H9 (cell line): ENCODE data around the gene YEATS2. TPM values are rescaled to one million over a fixed set of nuclear protein-coding genes. Genes with fewer than 3 reads are reported as not detected.

ENCODE experiments used
- DNase-seq: peaks from one replicate; pipeline ENCODE4 v3.0.0-alpha.2; 2017
- H2AFZ ChIP-seq: one replicate; pipeline ENCODE4 v1.6.1; 2013; ENCODE audit warnings: mild to moderate bottlenecking, low read length, control low read depth, moderate library complexity
- H2AK5ac ChIP-seq: 2 replicates; pipeline ENCODE4 v1.6.1; 2013; ENCODE audit warnings: low read length, control low read depth, mixed read lengths; ENCODE audit not compliant: insufficient read length
- H2BK120ac ChIP-seq: one replicate; pipeline ENCODE4 v1.6.1; 2013; ENCODE audit warnings: low read depth, mild to moderate bottlenecking, low read length, control low read depth, inconsistent platforms; ENCODE audit not compliant: poor library complexity, severe bottlenecking
- H2BK12ac ChIP-seq: 2 replicates; pipeline ENCODE4 v1.6.1; 2013; ENCODE audit warnings: low read length, control low read depth, mixed read lengths, low read depth; ENCODE audit not compliant: insufficient read length
- H2BK15ac ChIP-seq: 2 replicates; pipeline ENCODE4 v1.6.1; 2013; ENCODE audit warnings: low read depth, low read length, control low read depth
- H2BK20ac ChIP-seq: one replicate; pipeline ENCODE4 v1.6.1; 2013; ENCODE audit warnings: low read depth, mild to moderate bottlenecking, low read length, control low read depth, inconsistent platforms; ENCODE audit not compliant: poor library complexity, severe bottlenecking
- H2BK5ac ChIP-seq: 2 replicates; pipeline ENCODE4 v1.6.1; 2013; ENCODE audit warnings: low read length, control low read depth, mixed read lengths; ENCODE audit not compliant: insufficient read length
- H3K14ac ChIP-seq: 2 replicates; pipeline ENCODE4 v1.6.1; 2013; ENCODE audit warnings: low read length, control low read depth; ENCODE audit not compliant: insufficient read depth
- H3K18ac ChIP-seq: 2 replicates; pipeline ENCODE4 v1.6.1; 2013; ENCODE audit warnings: low read depth, mild to moderate bottlenecking, mixed read lengths, low read length, control low read depth; ENCODE audit not compliant: insufficient read length
- H3K23ac ChIP-seq: 2 replicates; pipeline ENCODE4 v1.6.1; 2013; ENCODE audit warnings: low read length, control low read depth, mixed read lengths, low read depth; ENCODE audit not compliant: insufficient read length
- H3K23me2 ChIP-seq: 2 replicates; pipeline ENCODE4 v1.6.1; 2013; ENCODE audit warnings: low read depth, mild to moderate bottlenecking, mixed read lengths, low read length, control low read depth; ENCODE audit not compliant: insufficient read length, poor library complexity, severe bottlenecking
- H3K27ac ChIP-seq: 2 replicates; pipeline ENCODE4 v1.5.1; 2013; ENCODE audit warnings: low read length, control low read depth, mixed read lengths, low read depth; ENCODE audit not compliant: insufficient read length
- H3K27me3 ChIP-seq: 2 replicates; pipeline ENCODE4 v1.6.1; 2013; ENCODE audit warnings: low read length, control low read depth, inconsistent platforms; ENCODE audit not compliant: insufficient read depth
- H3K4ac ChIP-seq: 2 replicates; pipeline ENCODE4 v1.6.1; 2013; ENCODE audit warnings: low read depth, mild to moderate bottlenecking, control low read depth, inconsistent platforms, low read length, moderate library complexity
- H3K4me1 ChIP-seq: 2 replicates; pipeline ENCODE4 v1.6.1; 2013; ENCODE audit warnings: low read length, control low read depth, inconsistent platforms; ENCODE audit not compliant: insufficient read depth
- H3K4me2 ChIP-seq: 2 replicates; pipeline ENCODE4 v1.6.1; 2013; ENCODE audit warnings: low read length, control low read depth, mixed read lengths; ENCODE audit not compliant: insufficient read length, insufficient read depth
- H3K56ac ChIP-seq: 2 replicates; pipeline ENCODE4 v1.6.1; 2013; ENCODE audit warnings: low read depth, mild to moderate bottlenecking, mixed read lengths, low read length, control low read depth; ENCODE audit not compliant: insufficient read length
- H3K79me1 ChIP-seq: 2 replicates; pipeline ENCODE4 v1.6.1; 2013; ENCODE audit warnings: low read depth, mild to moderate bottlenecking, moderate library complexity, low read length, control low read depth, inconsistent platforms; ENCODE audit not compliant: insufficient read depth, poor library complexity, severe bottlenecking
- H3K79me2 ChIP-seq: 2 replicates; pipeline ENCODE4 v1.6.1; 2013; ENCODE audit warnings: low read length, control low read depth, inconsistent platforms; ENCODE audit not compliant: insufficient read depth
- H3K9ac ChIP-seq: 2 replicates; pipeline ENCODE4 v1.6.1; 2013; ENCODE audit warnings: low read length, control low read depth, mixed read lengths; ENCODE audit not compliant: insufficient read length; ENCODE audit errors: extremely low read depth
- H3K9me3 ChIP-seq: one replicate; pipeline ENCODE4 v1.6.1; 2013; ENCODE audit warnings: low read depth, low read length, inconsistent platforms; ENCODE audit not compliant: control insufficient read depth
- H3T11ph ChIP-seq: one replicate; pipeline ENCODE4 v1.6.1; 2013; ENCODE audit warnings: mild to moderate bottlenecking, low read length, control low read depth, inconsistent platforms
- H4K20me1 ChIP-seq: one replicate; pipeline ENCODE4 v1.6.1; 2013; ENCODE audit not compliant: control insufficient read depth, insufficient read length, insufficient read depth
- H4K5ac ChIP-seq: 2 replicates; pipeline ENCODE4 v1.6.1; 2013; ENCODE audit warnings: low read depth, mild to moderate bottlenecking, mixed read lengths, low read length, control low read depth; ENCODE audit not compliant: insufficient read length
- H4K8ac ChIP-seq: replicated peaks from 2 replicates; pipeline ENCODE4 v1.6.1; 2013; ENCODE audit warnings: low read length, control low read depth, mixed read lengths, low read depth; ENCODE audit not compliant: insufficient read length
- H4K91ac ChIP-seq: 2 replicates; pipeline ENCODE4 v1.6.1; 2013; ENCODE audit warnings: low read depth, mild to moderate bottlenecking, moderate library complexity, mixed read lengths, low read length, control low read depth; ENCODE audit not compliant: insufficient read length
- H3K27ac Mint-ChIP-seq, 3 experiments: 2 replicates in 2 of 3; 3 replicates in 1 of 3; pipeline ENCODE4 v1.8.0; 2020 to 2021; ENCODE audit warnings: mixed read lengths in 3 of 3, mild to moderate bottlenecking in 1 of 3, moderate library complexity in 1 of 3
- H3K27me3 Mint-ChIP-seq: 2 replicates; pipeline ENCODE4 v1.8.0; 2021; ENCODE audit warnings: low read depth, mild to moderate bottlenecking, moderate library complexity, mixed read lengths
- H3K36me3 Mint-ChIP-seq, 3 experiments: 2 replicates in 2 of 3; 3 replicates in 1 of 3; pipeline ENCODE4 v1.8.0; 2020 to 2021; ENCODE audit warnings: low read depth in 3 of 3, mixed read lengths in 3 of 3; ENCODE audit not compliant: insufficient read depth in 1 of 3
- H3K4me1 Mint-ChIP-seq, 2 experiments: 2 replicates each; pipeline ENCODE4 v1.8.0; 2020; ENCODE audit warnings: mixed read lengths in 2 of 2
- H3K4me3 Mint-ChIP-seq, 2 experiments: 2 replicates in 1 of 2; 3 replicates in 1 of 2; pipeline ENCODE4 v1.8.0; 2020 to 2021; ENCODE audit warnings: mild to moderate bottlenecking in 2 of 2, mixed read lengths in 2 of 2, moderate library complexity in 1 of 2
- H3K9me3 Mint-ChIP-seq, 2 experiments: 2 replicates in 1 of 2; 3 replicates in 1 of 2; pipeline ENCODE4 v1.8.0; 2020; ENCODE audit warnings: mild to moderate bottlenecking in 2 of 2, mixed read lengths in 2 of 2, moderate library complexity in 1 of 2
- WGBS: extraction: QIAGEN DNeasy Blood & Tissue Kit; methylation state at CpG from one replicate; pipeline ENCODE4 v1.1.7; 2013; ENCODE audit warnings: missing lambda C conversion rate, low lambda C conversion rate, mixed read lengths; ENCODE audit not compliant: insufficient read length; ENCODE audit errors: extremely low coverage; 5-methylcytosine and 5-hydroxymethylcytosine counted together
- total RNA-seq: library from RNA; stranded (reverse); gene quantifications from 2 replicates; pipeline ENCODE4 v1.2.1, GENCODE V29; 2021
- TF ChIP-seq, protein P1 (sequence below): fragments of 200-600 bp; sonication (generic); conservative IDR thresholded peaks from 3 replicates; pipeline ENCODE4 v1.8.0; 2021; ENCODE audit warnings: antibody characterized with exemption, mild to moderate bottlenecking

Gene YEATS2
- total RNA-seq, 1 experiment from 2014 or later: 40.3 TPM

DNA sequence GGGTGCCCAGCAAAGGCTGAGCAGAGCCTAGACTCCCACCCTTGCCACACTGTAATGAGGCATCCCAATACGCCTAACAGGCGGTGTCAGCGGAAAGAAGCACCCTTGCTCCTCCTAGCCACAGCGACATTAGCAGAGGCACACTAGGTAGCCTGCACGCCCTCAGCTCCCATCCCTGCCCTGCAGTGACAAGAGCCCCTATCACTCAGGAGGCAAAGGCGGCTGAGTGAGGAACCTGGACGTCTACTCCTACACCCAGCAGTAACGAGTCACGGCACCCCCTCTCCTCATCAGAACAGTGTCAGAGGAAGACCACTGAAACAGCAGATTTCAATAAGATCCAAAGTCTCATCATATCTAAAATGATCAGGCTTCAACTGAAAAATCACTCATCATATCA lies 139.8 kb downstream of the YEATS2 start:
- no peaks in the 10 kb centered on the region for H3K79me2 ChIP-seq
- DNase-seq: no peak
- H2BK20ac ChIP-seq: no peak overlapping the region
- no peaks in the 10 kb centered on the region for H3K9me3 ChIP-seq
- H3K4me1 Mint-ChIP-seq: no peaks in the 10 kb centered on the region
- no peak overlapping the region for H2BK12ac ChIP-seq
- peak overlapping the region; percentile 41 to 63 (median 45); a peak in 5 of 7 replicates for H3K27ac Mint-ChIP-seq
- no peak overlapping the region for H2AFZ ChIP-seq
- H3T11ph ChIP-seq: no peak overlapping the region
- no peak overlapping the region for H2BK120ac ChIP-seq
- no peak overlapping the region for H2AK5ac ChIP-seq
- H3K27me3 ChIP-seq: no peaks in the 10 kb centered on the region
- H3K4ac ChIP-seq: no peak overlapping the region
- H4K91ac ChIP-seq: no peak overlapping the region
- H3K4me2 ChIP-seq: no peak overlapping the region
- H3K23ac ChIP-seq: no peak overlapping the region
- no peak overlapping the region for H3K27ac ChIP-seq
- no peak overlapping the region for H3K56ac ChIP-seq
- H4K8ac ChIP-seq: no peak overlapping the region
- no CpG with 5 or more reads among the region's 9 CpGs for WGBS
- no peaks in the 10 kb centered on the region for H3K27me3 Mint-ChIP-seq
- no peak overlapping the region for H3K4me3 Mint-ChIP-seq
- H3K23me2 ChIP-seq: no peaks in the 10 kb centered on the region
- no peak overlapping the region for H4K5ac ChIP-seq
- no peak overlapping the region for H2BK5ac ChIP-seq
- H3K9ac ChIP-seq: no peak overlapping the region
- H3K4me1 ChIP-seq: no peaks in the 10 kb centered on the region
- no peaks in the 10 kb centered on the region for H4K20me1 ChIP-seq
- H3K14ac ChIP-seq: no peak overlapping the region
- H3K79me1 ChIP-seq: no peaks in the 10 kb centered on the region
- H3K36me3 Mint-ChIP-seq: peaks cover 10 to 70% (median 59%) of the 10 kb centered on the region in 3 experiments; a peak in 6 of 7 replicates
- H3K18ac ChIP-seq: no peak overlapping the region
- TF ChIP-seq, protein P1, sequence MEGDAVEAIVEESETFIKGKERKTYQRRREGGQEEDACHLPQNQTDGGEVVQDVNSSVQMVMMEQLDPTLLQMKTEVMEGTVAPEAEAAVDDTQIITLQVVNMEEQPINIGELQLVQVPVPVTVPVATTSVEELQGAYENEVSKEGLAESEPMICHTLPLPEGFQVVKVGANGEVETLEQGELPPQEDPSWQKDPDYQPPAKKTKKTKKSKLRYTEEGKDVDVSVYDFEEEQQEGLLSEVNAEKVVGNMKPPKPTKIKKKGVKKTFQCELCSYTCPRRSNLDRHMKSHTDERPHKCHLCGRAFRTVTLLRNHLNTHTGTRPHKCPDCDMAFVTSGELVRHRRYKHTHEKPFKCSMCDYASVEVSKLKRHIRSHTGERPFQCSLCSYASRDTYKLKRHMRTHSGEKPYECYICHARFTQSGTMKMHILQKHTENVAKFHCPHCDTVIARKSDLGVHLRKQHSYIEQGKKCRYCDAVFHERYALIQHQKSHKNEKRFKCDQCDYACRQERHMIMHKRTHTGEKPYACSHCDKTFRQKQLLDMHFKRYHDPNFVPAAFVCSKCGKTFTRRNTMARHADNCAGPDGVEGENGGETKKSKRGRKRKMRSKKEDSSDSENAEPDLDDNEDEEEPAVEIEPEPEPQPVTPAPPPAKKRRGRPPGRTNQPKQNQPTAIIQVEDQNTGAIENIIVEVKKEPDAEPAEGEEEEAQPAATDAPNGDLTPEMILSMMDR: no peak
- no peak overlapping the region for H2BK15ac ChIP-seq
- no peaks in the 10 kb centered on the region for H3K9me3 Mint-ChIP-seq
